Activated T-cell treated with anti-CD3 and anti-CD28 coated beads, Interleukin-2, amount 50 U/mL, for 72 hours (primary cell): ENCODE measurements around the gene OR7A17. TPM values are rescaled to one million over a fixed set of nuclear protein-coding genes. Genes with fewer than 3 reads are reported as not detected.

Source experiments
- ATAC-seq, 2 donors: fragments of 150-1000 bp; cut with Tn5 transposase; replicated peaks in 1 of 2; 2 replicates each; pipeline ENCODE4 v1.10.0; 2021; ENCODE audit warnings: moderate library complexity in 2 of 2, mild to moderate bottlenecking in 1 of 2
- DNase-seq, 2 donors: peaks; one replicate each; pipeline ENCODE4 v3.0.0; 2021 to 2022; ENCODE audit warnings: mixed read lengths in 1 of 2
- H3K27ac Mint-ChIP-seq: one replicate; pipeline ENCODE4 v1.8.0; 2022; ENCODE audit warnings: mild to moderate bottlenecking, moderate library complexity, mixed read lengths
- H3K27me3 Mint-ChIP-seq: one replicate; pipeline ENCODE4 v1.8.0; 2022; ENCODE audit warnings: low read depth, mixed read lengths
- H3K36me3 Mint-ChIP-seq, 2 donors: one replicate each; pipeline ENCODE4 v1.8.0; 2022; ENCODE audit warnings: mixed read lengths in 2 of 2, mild to moderate bottlenecking in 1 of 2; ENCODE audit not compliant: insufficient read depth in 2 of 2
- H3K4me1 Mint-ChIP-seq: one replicate; pipeline ENCODE4 v1.8.0; 2022; ENCODE audit warnings: low read depth, mixed read lengths
- H3K4me3 Mint-ChIP-seq, 2 donors: one replicate each; pipeline ENCODE4 v1.8.0; 2022; ENCODE audit warnings: mild to moderate bottlenecking in 2 of 2, mixed read lengths in 2 of 2, moderate library complexity in 2 of 2
- H3K9me3 Mint-ChIP-seq, 2 donors: one replicate each; pipeline ENCODE4 v1.8.0; 2022; ENCODE audit warnings: mixed read lengths in 2 of 2
- total RNA-seq, 2 donors: library from RNA; stranded (reverse); gene quantifications; one replicate each; pipeline ENCODE4 v1.2.3, GENCODE V29; 2022

OR7A17 gene
- total RNA-seq, 2 donors from 2014 or later = not detected

DNA sequence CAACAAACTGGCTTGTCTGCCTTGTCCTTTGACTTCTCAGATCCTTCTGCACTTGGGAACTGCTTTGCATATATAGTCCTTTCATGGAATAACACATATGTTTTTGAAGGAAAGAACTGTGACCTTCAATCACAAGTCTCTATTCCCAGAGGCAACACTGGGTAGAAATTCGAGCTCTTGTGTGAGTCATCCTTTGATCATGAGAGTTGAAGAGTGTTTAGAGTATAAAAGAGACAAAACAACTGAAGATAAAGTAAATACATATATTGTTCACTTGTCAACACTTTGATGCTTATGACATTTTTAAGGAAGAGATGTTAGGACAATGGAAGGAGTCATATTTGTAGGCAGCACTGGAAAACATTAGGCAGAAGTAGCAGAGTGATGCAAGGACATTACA lies 45.7 kb downstream of the OR7A17 start:
- Mint-ChIP-seq H3K27ac (no peak overlapping the region), H3K9me3 (peaks cover 0 to 1% of the 10 kb centered on the region in 2 donors), H3K4me1 (no peaks in the 10 kb centered on the region), H3K27me3 (peaks cover 40% of the 10 kb centered on the region), H3K4me3 (no peak overlapping the region), H3K36me3 (no peaks in the 10 kb centered on the region)
- no peak for ATAC-seq
- no peak for DNase-seq

DNA sequence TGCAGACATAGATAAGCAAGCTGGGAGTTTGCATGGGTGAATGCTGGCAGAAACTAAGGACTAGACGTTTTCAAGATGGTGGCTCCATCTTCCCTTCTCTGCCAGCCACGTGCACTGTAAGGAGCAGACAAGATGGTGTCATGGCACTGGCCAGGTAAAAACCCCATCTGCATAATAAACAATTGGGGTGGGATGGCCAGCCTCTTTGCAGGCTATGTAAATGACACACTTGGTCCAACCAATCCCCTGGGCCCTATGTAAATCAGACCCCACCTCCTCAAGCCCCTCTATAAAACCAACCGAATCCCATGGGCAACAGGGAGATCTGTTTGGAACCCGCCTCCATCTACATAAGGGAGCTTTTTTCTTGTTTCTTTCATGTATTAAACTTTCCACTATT lies 48.5 kb downstream of the OR7A17 start:
- H3K4me3 Mint-ChIP-seq = no peak overlapping the region
- no peak overlapping the region for H3K27ac Mint-ChIP-seq
- ATAC-seq (no peak), DNase-seq (no peak)
- peaks cover 0 to 1% of the 10 kb centered on the region in 2 donors for H3K9me3 Mint-ChIP-seq
- H3K36me3 Mint-ChIP-seq = no peaks in the 10 kb centered on the region
- H3K27me3 Mint-ChIP-seq = peaks cover 21% of the 10 kb centered on the region
- H3K4me1 Mint-ChIP-seq = no peaks in the 10 kb centered on the region

DNA sequence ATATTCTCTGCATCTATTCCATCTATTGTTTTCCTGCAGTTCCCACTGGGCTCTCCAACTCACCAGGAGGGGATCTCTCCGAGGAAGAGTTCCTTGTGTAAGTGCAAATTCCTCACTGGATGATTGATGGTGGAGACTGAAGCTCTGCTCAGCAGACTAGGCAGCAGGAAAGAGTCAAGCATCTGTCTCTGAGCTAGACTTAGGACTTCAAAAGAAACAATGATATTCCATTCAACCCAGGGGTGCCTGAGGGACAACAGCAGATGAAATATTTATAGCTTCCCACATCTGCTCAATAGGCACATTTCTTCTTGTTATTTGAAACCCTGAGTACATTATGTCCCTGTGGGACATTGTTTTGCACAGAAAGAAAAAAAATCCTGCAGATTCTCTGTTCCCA lies 50.9 kb downstream of the OR7A17 start, which contains the start of the genes OR7A5 and OR7C1:
OR7A5 (minus strand) TSS at position 175 of the 400 bp plus-strand sequence. CDS start 6,944 bp downstream, outside the sequence.
OR7C1 (minus strand) TSS at position 175 of the 400 bp plus-strand sequence. CDS start 35,049 bp downstream, outside the sequence.
- no peaks in the 10 kb centered on the region for H3K4me1 Mint-ChIP-seq
- ATAC-seq (no peak), DNase-seq (no peak)
- H3K27me3 Mint-ChIP-seq = peaks cover 4% of the 10 kb centered on the region
- H3K4me3 Mint-ChIP-seq = no peak within 1 kb of the TSS
- H3K36me3 Mint-ChIP-seq = no peaks in the 10 kb centered on the region
- H3K27ac Mint-ChIP-seq = no peak within 1 kb of the TSS
- H3K9me3 Mint-ChIP-seq = peaks cover 0 to 1% of the 10 kb centered on the region in 2 donors

DNA sequence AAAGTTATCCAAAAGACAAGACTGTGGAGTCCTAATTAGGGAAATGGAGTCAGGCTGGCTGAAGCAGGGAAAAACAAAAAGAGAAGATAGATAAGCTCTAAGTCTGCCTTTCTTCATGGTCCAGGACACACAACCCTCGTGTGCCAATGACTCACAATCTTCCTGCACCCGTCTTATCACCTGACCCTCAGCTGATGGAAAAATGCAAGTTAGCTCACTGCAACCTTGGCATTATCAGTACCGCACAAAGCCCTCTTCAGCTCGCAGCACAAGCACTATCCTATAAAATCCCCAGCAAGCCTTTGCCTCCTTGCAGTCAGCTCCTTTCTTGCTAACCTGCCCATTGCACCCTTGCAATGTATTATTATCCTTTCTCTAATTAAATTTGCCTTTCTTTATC lies 55.2 kb downstream of the OR7A17 start:
- Mint-ChIP-seq H3K4me1 (no peaks in the 10 kb centered on the region), H3K9me3 (no peaks in the 10 kb centered on the region), H3K4me3 (no peak overlapping the region), H3K27ac (no peak overlapping the region), H3K36me3 (no peaks in the 10 kb centered on the region), H3K27me3 (peaks cover 22% of the 10 kb centered on the region)
- DNase-seq (no peak), ATAC-seq (no peak)

Other genes starting within 250 kb of the OR7A17 start
- gene ADGRE3, start 211.3 kb downstream of the OR7A17 start, total RNA-seq = not detected
- gene ZNF333, start 196.1 kb downstream of the OR7A17 start, total RNA-seq = 10 to 100 TPM; 17.3 to 27.5 TPM
- 1 to 10 TPM in 1 of 2 donors, under 1 TPM in 1; 0.72 to 3.1 TPM for gene ADGRE2, start 107.6 kb downstream of the OR7A17 start, total RNA-seq
- not detected for gene OR7A5, start 50.9 kb downstream of the OR7A17 start, total RNA-seq
- not detected for gene OR7C1, start 50.9 kb downstream of the OR7A17 start, total RNA-seq
- not detected for gene OR7A10, start 37.2 kb downstream of the OR7A17 start, total RNA-seq
- not detected for gene OR7C2, start 55.4 kb upstream of the OR7A17 start, total RNA-seq
- not detected for gene SLC1A6, start 93.7 kb upstream of the OR7A17 start, total RNA-seq
- gene CASP14, start 163.3 kb upstream of the OR7A17 start, total RNA-seq = not detected
- gene OR1I1, start 196.1 kb upstream of the OR7A17 start, total RNA-seq = not detected
- gene SYDE1, start 221.3 kb upstream of the OR7A17 start, total RNA-seq = 1 to 10 TPM; 1.4 to 1.6 TPM